DOHH2 (cell line): ENCODE results near the gene PPP1R17.

Source experiments
- H3F3A ChIP-seq: fragments of 200-600 bp; sonication (generic), shearing (Covaris generic); 2 replicates; pipeline ENCODE4 v1.6.0; 2016; ENCODE audit warnings: antibody characterized with exemption, mild to moderate bottlenecking; ENCODE audit not compliant: control insufficient read depth, insufficient read depth
- H3K27ac ChIP-seq: fragments of 200-600 bp; sonication (generic); 2 replicates; pipeline ENCODE4 v1.5.1; 2014; ENCODE audit warnings: low read depth, mild to moderate bottlenecking, low read length, moderate library complexity
- H3K27me3 ChIP-seq: fragments of 200-600 bp; sonication (generic); 2 replicates; pipeline ENCODE4 v1.6.1; 2014; ENCODE audit warnings: mild to moderate bottlenecking, low read length, mixed read lengths; ENCODE audit not compliant: control insufficient read depth
- H3K36me3 ChIP-seq: fragments of 200-600 bp; sonication (generic); 2 replicates; pipeline ENCODE4 v1.6.1; 2014; ENCODE audit warnings: mild to moderate bottlenecking, low read length, moderate library complexity, mixed read lengths; ENCODE audit not compliant: control insufficient read depth
- H3K4me1 ChIP-seq: fragments of 200-600 bp; sonication (generic); 2 replicates; pipeline ENCODE4 v1.6.1; 2014; ENCODE audit warnings: mild to moderate bottlenecking, low read length, mixed read lengths; ENCODE audit not compliant: control insufficient read depth
- H3K4me2 ChIP-seq: fragments of 200-600 bp; sonication (generic); 2 replicates; pipeline ENCODE4 v1.6.0; 2014; ENCODE audit warnings: mild to moderate bottlenecking, low read length, moderate library complexity
- H3K4me3 ChIP-seq: fragments of 200-600 bp; sonication (generic); 2 replicates; pipeline ENCODE4 v1.5.1; 2014; ENCODE audit warnings: mild to moderate bottlenecking, low read length, mixed read lengths
- H3K79me2 ChIP-seq: fragments of 200-600 bp; sonication (generic); 2 replicates; pipeline ENCODE4 v1.6.1; 2014; ENCODE audit warnings: mild to moderate bottlenecking, low read length, mixed read lengths; ENCODE audit not compliant: control insufficient read depth
- H3K9me2 ChIP-seq: fragments of 200-600 bp; sonication (generic); replicated peaks from 2 replicates; pipeline ENCODE4 v1.6.1; 2014; ENCODE audit warnings: mild to moderate bottlenecking, low read length, mixed read lengths; ENCODE audit not compliant: control insufficient read depth
- H3K9me3 ChIP-seq: fragments of 200-600 bp; sonication (generic); 2 replicates; pipeline ENCODE4 v1.6.1; 2014; ENCODE audit warnings: antibody characterized with exemption, low read length, mixed read lengths; ENCODE audit not compliant: control insufficient read depth, insufficient read depth
- H4K20me1 ChIP-seq: fragments of 200-600 bp; sonication (generic); 2 replicates; pipeline ENCODE4 v1.6.0; 2014; ENCODE audit warnings: low read depth, mild to moderate bottlenecking, antibody characterized with exemption, low read length, moderate library complexity; ENCODE audit not compliant: control insufficient read depth, insufficient read depth
- EZH2phosphoT487 ChIP-seq: fragments of 200-600 bp; sonication (generic); IDR thresholded peaks from 2 replicates; pipeline ENCODE4 v1.6.1; 2017; ENCODE audit warnings: borderline replicate concordance, mild to moderate bottlenecking, antibody characterized with exemption, low read length, moderate library complexity, mixed read lengths
- TF ChIP-seq, protein P1 (sequence below): fragments of 200-600 bp; sonication (generic); IDR thresholded peaks from one replicate; pipeline ENCODE4 v1.5.1; 2014; ENCODE audit warnings: antibody characterized with exemption, mild to moderate bottlenecking, low read depth, low read length; ENCODE audit not compliant: poor library complexity, severe bottlenecking

The PPP1R17 gene

DNA sequence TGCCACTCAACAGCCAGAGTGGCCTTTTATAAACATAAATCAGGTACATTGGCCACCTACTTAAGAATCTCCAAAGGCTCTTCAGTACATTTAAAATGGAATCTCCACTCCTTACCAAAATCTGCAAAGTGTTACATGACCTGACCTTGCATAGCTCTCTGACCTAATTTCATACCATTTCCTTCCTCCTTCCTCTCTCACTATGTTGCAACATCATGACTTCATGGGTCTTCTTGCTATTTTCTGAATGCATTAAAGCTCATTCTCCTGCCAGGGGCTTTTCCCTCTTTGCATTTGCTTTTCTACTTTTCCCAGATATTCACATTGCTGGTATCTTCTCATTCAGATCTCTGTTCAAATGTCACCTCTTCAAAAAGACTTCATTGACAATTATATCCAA, 22.1 kb upstream of the PPP1R17 start:
- Histone ChIP-seq H3K9me3 (no peaks in the 10 kb centered on the region; the same call in 1 of the 2 replicates), H3K4me1 (no peaks in the 10 kb centered on the region), H3K4me2 (no peak overlapping the region), H3F3A (no peaks in the 10 kb centered on the region), H3K36me3 (no peaks in the 10 kb centered on the region), H3K79me2 (no peaks in the 10 kb centered on the region), H4K20me1 (no peaks in the 10 kb centered on the region), H3K27ac (no peak overlapping the region), H3K27me3 (no peaks in the 10 kb centered on the region), H3K4me3 (no peak overlapping the region), H3K9me2 (no peaks in the 10 kb centered on the region)
- no peak for TF ChIP-seq EZH2phosphoT487
- TF ChIP-seq, protein P1, sequence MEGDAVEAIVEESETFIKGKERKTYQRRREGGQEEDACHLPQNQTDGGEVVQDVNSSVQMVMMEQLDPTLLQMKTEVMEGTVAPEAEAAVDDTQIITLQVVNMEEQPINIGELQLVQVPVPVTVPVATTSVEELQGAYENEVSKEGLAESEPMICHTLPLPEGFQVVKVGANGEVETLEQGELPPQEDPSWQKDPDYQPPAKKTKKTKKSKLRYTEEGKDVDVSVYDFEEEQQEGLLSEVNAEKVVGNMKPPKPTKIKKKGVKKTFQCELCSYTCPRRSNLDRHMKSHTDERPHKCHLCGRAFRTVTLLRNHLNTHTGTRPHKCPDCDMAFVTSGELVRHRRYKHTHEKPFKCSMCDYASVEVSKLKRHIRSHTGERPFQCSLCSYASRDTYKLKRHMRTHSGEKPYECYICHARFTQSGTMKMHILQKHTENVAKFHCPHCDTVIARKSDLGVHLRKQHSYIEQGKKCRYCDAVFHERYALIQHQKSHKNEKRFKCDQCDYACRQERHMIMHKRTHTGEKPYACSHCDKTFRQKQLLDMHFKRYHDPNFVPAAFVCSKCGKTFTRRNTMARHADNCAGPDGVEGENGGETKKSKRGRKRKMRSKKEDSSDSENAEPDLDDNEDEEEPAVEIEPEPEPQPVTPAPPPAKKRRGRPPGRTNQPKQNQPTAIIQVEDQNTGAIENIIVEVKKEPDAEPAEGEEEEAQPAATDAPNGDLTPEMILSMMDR, result no peak

DNA sequence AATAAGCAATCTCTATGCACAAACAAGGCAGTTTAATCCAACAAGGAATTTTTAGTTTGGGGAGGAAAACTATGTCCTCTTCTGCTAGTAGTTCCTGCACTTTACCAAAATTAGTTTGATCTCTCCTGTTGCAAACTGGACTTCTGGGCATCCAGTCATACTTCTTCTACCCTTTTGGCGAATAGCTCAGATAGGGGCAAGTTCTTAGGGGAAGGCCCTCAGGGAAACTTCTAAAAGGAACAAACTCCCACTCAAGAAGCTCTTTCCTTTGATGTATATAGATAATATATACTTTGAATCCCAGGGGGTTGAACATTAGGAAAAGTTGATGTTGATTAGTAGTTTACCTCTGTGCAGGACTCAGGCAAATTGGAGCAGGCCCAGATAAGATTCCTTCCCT, 21.5 kb upstream of the PPP1R17 start:
- H3K27me3 ChIP-seq, result no peaks in the 10 kb centered on the region

DNA sequence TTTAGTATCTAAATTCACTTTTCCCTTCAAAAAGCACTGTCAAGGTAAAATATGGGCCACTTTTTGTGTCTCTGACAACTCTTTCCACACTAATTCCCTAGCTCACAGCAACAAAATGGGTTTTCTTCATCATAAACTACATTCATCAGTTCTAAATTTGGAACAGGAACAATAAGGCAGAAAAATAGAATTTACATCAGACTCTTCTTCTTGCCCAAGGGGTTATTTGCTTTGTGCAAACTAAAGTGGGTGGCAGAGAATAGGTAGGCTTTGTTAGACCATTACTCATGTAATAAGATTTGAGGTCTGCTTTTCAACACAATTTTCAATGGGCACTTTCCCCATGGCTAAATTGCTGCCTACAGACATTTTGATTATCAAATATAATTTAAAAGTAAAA, 17.6 kb upstream of the PPP1R17 start:
- H3K9me3 ChIP-seq, result no peaks in the 10 kb centered on the region
- H3K4me3 ChIP-seq, result no peak overlapping the region
- no peaks in the 10 kb centered on the region for H3K27me3 ChIP-seq
- H3K36me3 ChIP-seq, result no peaks in the 10 kb centered on the region
- no peak overlapping the region for H3K4me2 ChIP-seq
- no peaks in the 10 kb centered on the region for H4K20me1 ChIP-seq
- H3F3A ChIP-seq, result no peaks in the 10 kb centered on the region
- no peak overlapping the region for H3K27ac ChIP-seq
- H3K79me2 ChIP-seq, result no peaks in the 10 kb centered on the region
- no peaks in the 10 kb centered on the region for H3K9me2 ChIP-seq
- no peaks in the 10 kb centered on the region for H3K4me1 ChIP-seq
- TF ChIP-seq, protein P1, result no peak
- TF ChIP-seq EZH2phosphoT487, result no peak

More for the DNA sequence above, 21.5 kb upstream of the PPP1R17 start:
- Histone ChIP-seq H3K9me3 (no peaks in the 10 kb centered on the region; the same call in 1 of the 2 replicates), H3K4me1 (no peaks in the 10 kb centered on the region), H3K9me2 (no peaks in the 10 kb centered on the region), H3K36me3 (no peaks in the 10 kb centered on the region), H3K4me3 (no peak overlapping the region), H3F3A (no peaks in the 10 kb centered on the region), H4K20me1 (no peaks in the 10 kb centered on the region), H3K79me2 (no peaks in the 10 kb centered on the region), H3K4me2 (no peak overlapping the region), H3K27ac (no peak overlapping the region)
- TF ChIP-seq EZH2phosphoT487, result no peak
- TF ChIP-seq, protein P1, result no peak
